ENCODE data around the gene SNED1. TPM values are rescaled to one million over a fixed set of nuclear protein-coding genes. Genes with fewer than 3 reads are reported as not detected.

SNED1 gene
- total and polyA plus RNA-seq, 9 of the 15 experiments (the other 6 are each of a cell fraction or from before 2014, with no cell fraction given) = 0.03 to 0.07 (median 0.05) TPM; not detected in 5

DNA sequence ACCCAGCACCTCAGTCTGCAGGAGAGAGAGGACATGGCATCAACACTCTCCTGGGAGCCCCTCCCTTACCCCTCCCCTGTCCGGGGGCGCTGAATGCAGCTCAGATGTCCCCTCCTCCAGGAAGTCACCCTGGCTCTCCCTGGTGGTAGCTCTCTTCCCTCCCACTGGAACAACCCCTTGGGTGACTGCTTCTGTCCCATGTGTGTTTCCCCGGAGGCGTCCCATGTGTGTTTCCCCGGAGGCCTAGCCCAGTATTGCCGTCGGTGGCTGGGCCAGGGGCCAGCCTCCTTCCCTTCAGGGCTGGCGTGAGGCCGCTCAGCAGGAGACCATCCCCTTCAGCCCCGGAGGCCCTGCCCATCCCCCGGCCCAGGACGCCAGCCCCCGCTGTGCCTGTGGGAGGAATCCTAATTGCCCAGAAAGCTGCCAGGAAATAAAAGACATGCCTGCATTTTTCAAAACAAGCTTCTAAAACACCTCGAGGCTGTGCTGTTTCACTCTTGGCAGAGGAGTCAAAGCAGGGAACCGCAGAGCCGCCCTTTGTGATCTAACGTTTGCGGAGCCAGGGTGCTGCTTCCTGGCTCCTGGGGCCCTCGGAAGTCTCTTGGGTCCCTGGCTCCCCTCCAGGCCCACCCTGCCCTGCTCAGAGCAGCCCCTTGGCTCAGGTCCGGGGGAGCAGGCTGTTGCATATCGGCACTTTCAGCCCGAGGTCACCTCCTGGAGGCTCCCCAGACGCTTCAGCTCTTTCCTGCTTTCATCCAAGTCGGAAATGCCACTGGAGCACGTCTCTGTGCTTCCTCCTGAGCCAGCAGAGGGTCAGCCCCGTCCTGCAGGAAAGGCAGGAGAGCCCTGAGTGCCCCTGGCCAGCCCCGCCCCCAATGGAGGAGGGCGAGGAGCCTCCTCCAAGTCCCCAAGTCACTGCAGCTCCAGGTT lies 11.4 kb downstream of the SNED1 start:
- CTCF ChIA-PET (ENCODE audit: low intra/inter-chr PET ratio) = no interaction called here
- Histone ChIP-seq H3K4me2 (ENCODE audit: insufficient read depth, low read length) (no peak overlapping the region), H4K20me1 (replicated peaks; ENCODE audit: control insufficient read depth, insufficient read depth, low read length) (no peaks in the 10 kb centered on the region), H3K27ac (ENCODE audit: extremely low read depth, low read depth, low read length) (no peak overlapping the region), H3K36me3 (ENCODE audit: control insufficient read depth, insufficient read depth, low read length) (no peaks in the 10 kb centered on the region), H3K9me3 (replicated peaks; ENCODE audit: control insufficient read depth, insufficient read depth, low read depth, low read length) (no peaks in the 10 kb centered on the region), H3K4me1 (replicated peaks in 1 of 2; ENCODE audit: control insufficient read depth in 2 of 2, insufficient read depth in 2 of 2, low read length in 2 of 2) (peaks cover 0 to 7% of the 10 kb centered on the region in 2 experiments; a peak in 1 of 5 replicates), H3K9ac (ENCODE audit: insufficient read depth in 1 of 2, low read depth in 2 of 2, low read length in 2 of 2) (no peak overlapping the region), H2AFZ (ENCODE audit: low read depth, low read length) (no peak overlapping the region), H3K79me2 (ENCODE audit: control insufficient read depth, insufficient read depth, low read length) (no peaks in the 10 kb centered on the region), H3K9me1 (ENCODE audit: control insufficient read depth, insufficient read depth, low read length) (no peaks in the 10 kb centered on the region), H3K27me3 (ENCODE audit: control insufficient read depth in 2 of 2, insufficient read depth in 2 of 2, low read length in 2 of 2) (peaks cover 0 to 30% of the 10 kb centered on the region in 2 experiments; a peak in 2 of 5 replicates), H3K4me3 (no peak overlapping the region)
- ATAC-seq (no peak), DNase-seq (ENCODE audit: extremely low read depth in 1 of 4, low spot score in 3 of 4) (no peak), FAIRE-seq (no peak)
- intact Hi-C loops (cut with micrococcal nuclease) (no loop called here), in situ Hi-C loops (cut with MboI) (no loop called here)
- WGBS (ENCODE audit: insufficient coverage, low coverage, missing lambda C conversion rate) = 0% methylated on average over 21 of the region's 28 CpGs
- no TSS peak for BruUV-seq (replicated peaks)
- TF ChIP-seq ZFP36 (IDR thresholded peaks at IDR 0.05; ENCODE audit: low read depth, low read length, partially characterized antibody) (peak; percentile 64), ZNF280B (CRISPR knock-in tag; IDR thresholded peaks at IDR 0.05) (no peak)
- POLR2A ChIA-PET = interaction anchor here (0.7 kb wide), 2 partner anchors 30 to 1023 kb away, joined by 3 to 4 read pairs; no protein-coding TSS in a partner anchor
